Measurements from ENCODE around the gene FLACC1.

The FLACC1 gene, protein sequence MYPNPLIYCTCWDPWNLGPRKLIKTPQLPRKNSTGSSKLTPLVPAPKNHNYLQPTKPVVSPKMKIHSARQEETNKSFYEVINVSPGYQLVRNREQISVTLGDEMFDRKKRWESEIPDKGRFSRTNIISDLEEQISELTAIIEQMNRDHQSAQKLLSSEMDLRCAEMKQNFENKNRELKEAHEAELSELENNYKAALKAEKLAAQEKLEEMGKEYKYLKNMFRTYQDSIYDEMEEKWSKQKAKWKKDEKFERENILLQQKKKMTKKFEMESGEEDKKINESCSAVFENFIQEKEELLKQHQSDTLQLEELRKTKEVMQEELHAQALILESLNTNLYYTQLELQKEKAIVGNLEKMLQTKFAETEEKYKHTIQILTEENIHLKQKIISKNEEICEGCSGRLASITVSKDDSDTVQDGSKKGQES

DNA sequence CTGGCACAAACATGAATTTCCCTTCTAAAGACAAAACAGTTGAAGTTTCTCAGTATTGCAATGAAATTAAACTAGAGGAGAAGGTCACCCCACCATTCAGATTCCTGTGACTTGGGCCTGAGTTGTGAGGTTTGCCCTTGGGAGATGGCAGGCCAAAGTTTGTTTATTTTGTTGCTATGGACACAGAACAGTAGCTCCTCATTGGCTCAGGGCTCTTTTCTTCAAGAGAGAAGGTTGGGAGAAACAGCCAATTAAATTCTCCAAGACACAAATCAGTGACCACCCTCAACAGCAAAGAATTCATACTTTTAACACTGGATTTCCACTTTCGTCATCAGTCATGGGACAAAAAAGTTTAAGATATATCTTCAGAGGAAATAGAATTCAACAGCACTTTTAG lies at the start of gene FLACC1:
TSS of gene FLACC1 (minus strand) at position 125 of the 400 bp plus-strand sequence. CDS start 5,941 bp downstream, outside the sequence.
- no peaks in the 10 kb centered on the region; the same call in 1 of the 2 replicates for H3K36me3 ChIP-seq (ENCODE audit: insufficient read depth, low read length)
- H3K4me3 ChIP-seq, result no peak within 1 kb of the TSS
- no peaks in the 10 kb centered on the region for H3K9me3 ChIP-seq (ENCODE audit: low read depth, low read length)
- H3K9ac ChIP-seq (ENCODE audit: insufficient read length), result no peak within 1 kb of the TSS
- TF ChIP-seq FOXP2 (optimal IDR thresholded peaks at IDR 0.05; ENCODE audit: control extremely low read depth, extremely low read length, insufficient read depth) (no peak), POLR2AphosphoS5 (IDR thresholded peaks at IDR 0.05; ENCODE audit: borderline replicate concordance, low read depth, low read length) (no peak), EZH2 (IDR thresholded peaks at IDR 0.05) (no peak)
- H3K27ac ChIP-seq, result no peak within 1 kb of the TSS
- no peak for DNase-seq (ENCODE audit: low read depth, low spot score)

DNA sequence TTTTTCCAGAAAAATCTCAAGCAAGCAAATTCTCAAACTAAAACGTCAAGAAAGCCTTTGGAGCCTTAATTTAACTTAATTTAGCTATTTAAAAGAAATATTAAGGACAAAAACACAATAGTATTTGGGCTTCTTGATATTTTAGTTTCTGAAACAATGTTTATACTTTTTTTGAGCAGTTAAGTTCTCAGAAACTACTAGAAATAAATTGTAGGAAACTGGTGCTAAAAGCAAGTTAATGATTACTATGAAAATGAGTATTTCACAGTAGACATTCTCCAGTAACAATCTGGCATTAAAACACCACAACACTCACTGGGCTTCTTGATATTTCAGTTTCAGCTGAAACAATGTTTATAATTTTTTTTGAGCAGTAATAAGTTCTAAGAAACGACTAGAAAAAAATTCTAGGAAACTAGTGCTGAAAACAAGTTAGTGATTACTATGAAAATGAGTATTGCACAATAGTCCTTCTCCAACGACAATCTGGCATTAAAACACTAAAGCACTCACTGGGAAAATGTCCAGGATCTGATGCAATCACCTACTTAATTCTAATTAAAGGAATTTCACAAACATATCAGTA lies 49.0 kb upstream of the FLACC1 start:
- DNase-seq (ENCODE audit: low read depth, low spot score), result peak; percentile 94
- Histone ChIP-seq H3K27ac (peak overlapping the region; percentile 89), H3K4me3 (peak overlapping the region; percentile 79), H3K9ac (ENCODE audit: insufficient read length) (peak overlapping the region; percentile 79), H3K9me3 (ENCODE audit: low read depth, low read length) (no peaks in the 10 kb centered on the region), H3K36me3 (ENCODE audit: insufficient read depth, low read length) (no peaks in the 10 kb centered on the region)
- peak; percentile 61; the same call in 1 of the 2 replicates for TF ChIP-seq POLR2AphosphoS5 (IDR thresholded peaks at IDR 0.05; ENCODE audit: borderline replicate concordance, low read depth, low read length)
- TF ChIP-seq FOXP2 (optimal IDR thresholded peaks at IDR 0.05; ENCODE audit: control extremely low read depth, extremely low read length, insufficient read depth), result no peak

DNA sequence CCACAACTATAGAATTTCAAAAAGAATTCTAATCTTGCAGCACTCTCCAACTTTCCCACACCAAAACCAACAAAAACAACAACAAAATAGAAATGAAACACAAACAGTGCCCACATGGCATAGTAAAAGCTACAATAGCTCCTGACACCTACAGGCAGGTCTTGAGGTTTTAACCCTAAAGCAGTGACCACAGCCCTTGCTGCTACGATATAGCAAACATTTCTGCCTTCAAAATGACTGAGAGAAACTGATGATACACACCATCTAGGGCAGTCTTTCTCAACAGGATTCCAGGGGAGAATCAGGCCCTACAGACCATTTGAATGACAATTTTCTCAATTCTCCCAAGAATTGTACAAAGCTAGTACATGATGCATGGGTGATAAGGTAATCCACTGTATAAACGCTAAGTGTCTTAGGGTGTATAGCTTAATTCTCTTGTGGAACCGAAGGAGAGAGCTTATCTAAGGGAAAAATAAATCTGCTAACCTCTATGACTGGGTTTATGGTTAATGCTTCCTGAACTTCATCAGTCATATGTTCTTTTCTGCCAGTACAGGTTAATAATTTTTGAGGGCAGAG lies 47.6 kb upstream of the FLACC1 start:
- no peak for TF ChIP-seq EZH2 (IDR thresholded peaks at IDR 0.05)
- TF ChIP-seq FOXP2 (optimal IDR thresholded peaks at IDR 0.05; ENCODE audit: control extremely low read depth, extremely low read length, insufficient read depth), result no peak
- TF ChIP-seq POLR2AphosphoS5 (IDR thresholded peaks at IDR 0.05; ENCODE audit: borderline replicate concordance, low read depth, low read length), result no peak
- no peaks in the 10 kb centered on the region for H3K9me3 ChIP-seq (ENCODE audit: low read depth, low read length)
- peak overlapping the region; percentile 56 for H3K9ac ChIP-seq (ENCODE audit: insufficient read length)
- DNase-seq (ENCODE audit: low read depth, low spot score), result no peak
- peak overlapping the region; percentile 79 for H3K4me3 ChIP-seq
- H3K27ac ChIP-seq, result peak overlapping the region; percentile 83
- peaks cover 2% of the 10 kb centered on the region; the same call in 1 of the 2 replicates for H3K36me3 ChIP-seq (ENCODE audit: insufficient read depth, low read length)

DNA sequence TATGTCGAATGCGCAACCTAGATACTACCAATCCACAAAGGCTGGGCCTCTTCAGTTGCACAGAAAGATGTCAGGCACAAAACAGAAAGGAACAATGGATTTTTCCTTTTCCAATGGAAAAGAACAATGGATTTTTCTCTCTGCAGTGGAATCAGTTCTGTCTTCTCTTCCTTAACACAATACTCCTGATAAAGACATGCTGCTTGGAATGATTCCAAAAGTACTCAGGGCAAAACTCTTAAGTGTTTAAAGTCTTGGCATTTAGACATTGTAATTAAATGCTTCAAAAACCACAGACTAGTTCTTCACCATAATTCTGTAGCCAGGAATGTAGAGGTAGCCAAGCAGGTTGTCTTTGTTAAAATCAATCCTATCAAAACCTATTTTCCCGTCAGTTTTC lies 46.7 kb upstream of the FLACC1 start:
- H3K27ac ChIP-seq, result peak overlapping the region; percentile 83
- H3K36me3 ChIP-seq (ENCODE audit: insufficient read depth, low read length), result peaks cover 11% of the 10 kb centered on the region
- DNase-seq (ENCODE audit: low read depth, low spot score), result peak; percentile 86
- TF ChIP-seq EZH2 (IDR thresholded peaks at IDR 0.05) (no peak), POLR2AphosphoS5 (IDR thresholded peaks at IDR 0.05; ENCODE audit: borderline replicate concordance, low read depth, low read length) (peak; percentile 62; the same call in 1 of the 2 replicates), FOXP2 (optimal IDR thresholded peaks at IDR 0.05; ENCODE audit: control extremely low read depth, extremely low read length, insufficient read depth) (no peak)
- H3K9me3 ChIP-seq (ENCODE audit: low read depth, low read length), result no peaks in the 10 kb centered on the region
- peak overlapping the region; percentile 79 for H3K4me3 ChIP-seq
- H3K9ac ChIP-seq (ENCODE audit: insufficient read length), result peak overlapping the region; percentile 56

DNA sequence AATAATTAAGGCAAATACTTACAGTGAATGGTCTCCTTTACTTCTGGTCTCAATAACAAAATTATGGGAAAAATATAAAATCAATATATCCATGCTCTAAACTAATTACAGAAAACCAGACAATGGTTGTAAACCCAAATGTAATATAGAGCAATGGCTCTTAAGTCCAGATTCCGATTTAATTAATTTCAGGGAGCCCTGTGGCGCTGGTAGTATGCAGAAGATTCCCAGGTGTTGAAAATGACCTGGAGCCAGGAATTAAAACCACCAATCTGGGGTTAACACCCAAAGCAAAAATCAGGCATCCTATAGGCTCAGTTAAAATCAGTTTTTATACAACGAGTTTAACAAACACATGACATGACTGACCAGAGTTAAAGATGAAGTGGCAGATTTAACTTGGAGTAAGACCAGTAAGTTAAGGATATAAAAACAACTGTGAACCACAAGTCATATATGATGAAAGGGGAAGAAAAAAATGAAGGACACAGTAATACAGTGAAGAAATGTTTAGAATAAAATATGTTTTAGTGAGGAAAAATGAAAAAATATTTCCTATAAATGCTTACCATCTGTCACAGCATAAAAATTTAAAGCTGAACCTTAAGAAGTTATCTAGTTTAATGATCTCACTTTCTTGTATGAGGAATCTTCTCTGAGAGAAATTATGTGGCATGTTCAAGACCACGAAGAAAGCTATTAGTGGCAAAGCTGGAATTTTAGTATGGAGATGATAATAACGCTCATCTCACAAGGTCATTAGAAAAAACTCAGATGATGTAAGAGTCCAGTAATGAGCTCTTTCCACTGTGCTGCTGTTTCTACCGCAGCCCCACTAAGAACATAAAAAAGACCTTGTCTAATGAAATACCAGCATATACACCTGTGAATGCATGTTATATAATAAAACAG lies 45.8 kb upstream of the FLACC1 start:
- TF ChIP-seq FOXP2 (optimal IDR thresholded peaks at IDR 0.05; ENCODE audit: control extremely low read depth, extremely low read length, insufficient read depth) (no peak), EZH2 (IDR thresholded peaks at IDR 0.05) (no peak), POLR2AphosphoS5 (IDR thresholded peaks at IDR 0.05; ENCODE audit: borderline replicate concordance, low read depth, low read length) (no peak)
- H3K4me3 ChIP-seq, result peak overlapping the region; percentile 79
- peaks cover 20% of the 10 kb centered on the region for H3K36me3 ChIP-seq (ENCODE audit: insufficient read depth, low read length)
- no peaks in the 10 kb centered on the region for H3K9me3 ChIP-seq (ENCODE audit: low read depth, low read length)
- DNase-seq (ENCODE audit: low read depth, low spot score), result no peak
- H3K9ac ChIP-seq (ENCODE audit: insufficient read length), result peak overlapping the region; percentile 56
- peak overlapping the region; percentile 83 for H3K27ac ChIP-seq

DNA sequence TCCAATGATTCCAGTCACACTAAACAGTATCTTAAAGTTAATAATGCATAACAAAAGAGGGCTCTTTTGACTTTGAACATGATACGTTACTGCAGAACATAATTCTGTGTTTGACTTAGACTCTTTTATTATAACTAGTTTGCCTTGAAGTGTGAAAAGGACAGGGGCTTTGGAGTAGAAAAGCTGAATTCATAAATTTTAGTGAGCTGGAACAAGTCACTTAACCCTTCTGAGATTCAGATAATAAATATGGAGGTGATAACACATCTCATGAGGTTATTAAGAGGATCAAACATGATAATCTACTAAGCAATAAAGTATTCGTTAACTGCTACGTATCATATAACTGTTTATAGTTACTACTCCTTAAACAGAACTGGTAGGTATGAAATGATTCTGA lies 44.7 kb upstream of the FLACC1 start:
- Histone ChIP-seq H3K9me3 (ENCODE audit: low read depth, low read length) (no peaks in the 10 kb centered on the region), H3K27ac (0 out of 2 replicates have a peak overlapping the region, but pooled peaks have one; percentile 26), H3K36me3 (ENCODE audit: insufficient read depth, low read length) (peaks cover 31% of the 10 kb centered on the region), H3K4me3 (0 out of 2 replicates have a peak overlapping the region, but pooled peaks have one; percentile 7), H3K9ac (ENCODE audit: insufficient read length) (no peak overlapping the region)
- no peak for TF ChIP-seq POLR2AphosphoS5 (IDR thresholded peaks at IDR 0.05; ENCODE audit: borderline replicate concordance, low read depth, low read length)
- TF ChIP-seq EZH2 (IDR thresholded peaks at IDR 0.05), result no peak
- no peak for TF ChIP-seq FOXP2 (optimal IDR thresholded peaks at IDR 0.05; ENCODE audit: control extremely low read depth, extremely low read length, insufficient read depth)
- no peak for DNase-seq (ENCODE audit: low read depth, low spot score)

DNA sequence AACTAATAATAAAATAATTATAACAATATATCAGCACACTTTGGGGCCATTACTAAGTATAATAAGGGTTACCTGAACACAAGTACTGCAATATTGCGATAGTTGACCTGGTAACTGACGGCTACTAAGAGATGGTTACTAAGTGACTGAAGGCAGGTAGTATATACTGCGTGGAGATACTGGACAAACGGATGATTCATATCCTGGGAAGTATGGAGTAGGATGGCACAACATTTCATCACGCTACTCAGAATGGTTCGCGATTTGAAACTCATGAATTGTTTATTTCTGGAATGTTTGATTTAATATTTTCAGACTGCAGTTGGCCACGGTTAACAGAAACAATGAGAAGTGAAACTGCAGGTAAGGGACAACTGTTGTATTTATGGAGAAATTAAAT lies 39.5 kb upstream of the FLACC1 start:
- Histone ChIP-seq H3K36me3 (ENCODE audit: insufficient read depth, low read length) (peaks cover 74% of the 10 kb centered on the region), H3K27ac (no peak overlapping the region), H3K9ac (ENCODE audit: insufficient read length) (no peak overlapping the region), H3K4me3 (no peak overlapping the region), H3K9me3 (ENCODE audit: low read depth, low read length) (no peaks in the 10 kb centered on the region)
- TF ChIP-seq EZH2 (IDR thresholded peaks at IDR 0.05) (no peak), FOXP2 (optimal IDR thresholded peaks at IDR 0.05; ENCODE audit: control extremely low read depth, extremely low read length, insufficient read depth) (no peak), POLR2AphosphoS5 (IDR thresholded peaks at IDR 0.05; ENCODE audit: borderline replicate concordance, low read depth, low read length) (no peak)
- DNase-seq (ENCODE audit: low read depth, low spot score), result no peak
